Neural progenitor cell (in vitro differentiated cells): ENCODE data around the gene PIP4K2A. TPM values are rescaled to one million over a fixed set of nuclear protein-coding genes. Genes with fewer than 3 reads are reported as not detected.

Source experiments
- DNase-seq: peaks from one replicate; pipeline ENCODE4 v3.0.0-alpha.2; 2016; ENCODE audit warnings: low spot score
- H2AFZ ChIP-seq: fragments of 200-600 bp; sonication (generic); replicated peaks from 2 replicates; pipeline ENCODE4 v1.6.1; 2016; ENCODE audit warnings: antibody characterized with exemption
- H3F3A ChIP-seq: fragments of 200-600 bp; sonication (generic); 2 replicates; pipeline ENCODE4 v1.6.1; 2016; ENCODE audit warnings: antibody characterized with exemption, low read depth
- H3K27ac ChIP-seq: fragments of 200-600 bp; sonication (generic); 2 replicates; pipeline ENCODE4 v1.5.1; 2016; ENCODE audit warnings: mild to moderate bottlenecking
- H3K27me3 ChIP-seq: fragments of 200-600 bp; sonication (generic); 2 replicates; pipeline ENCODE4 v1.6.1; 2016; ENCODE audit warnings: mild to moderate bottlenecking, moderate library complexity
- H3K36me3 ChIP-seq: fragments of 200-600 bp; sonication (generic); 2 replicates; pipeline ENCODE4 v1.5.1; 2016
- H3K4me1 ChIP-seq: fragments of 200-600 bp; sonication (generic); 2 replicates; pipeline ENCODE4 v1.6.1; 2016; ENCODE audit warnings: mixed run types
- H3K4me2 ChIP-seq: fragments of 200-600 bp; sonication (generic); 2 replicates; pipeline ENCODE4 v1.6.1; 2016
- H3K4me3 ChIP-seq: fragments of 200-600 bp; sonication (generic); 2 replicates; pipeline ENCODE4 v1.5.1; 2016
- H3K79me2 ChIP-seq: fragments of 200-600 bp; sonication (generic); 2 replicates; pipeline ENCODE4 v1.6.1; 2016; ENCODE audit warnings: low read depth
- H3K9ac ChIP-seq: fragments of 200-600 bp; sonication (generic); 2 replicates; pipeline ENCODE4 v1.6.1; 2016
- H3K9me3 ChIP-seq: fragments of 200-600 bp; sonication (generic); 2 replicates; pipeline ENCODE4 v1.5.1; 2016; ENCODE audit warnings: low read depth
- H4K20me1 ChIP-seq: fragments of 200-600 bp; sonication (generic); 2 replicates; pipeline ENCODE4 v1.6.1; 2016; ENCODE audit warnings: low read depth
- H3K27ac Mint-ChIP-seq: 3 replicates; pipeline ENCODE4 v1.8.0; 2021; ENCODE audit warnings: mixed read lengths
- H3K27me3 Mint-ChIP-seq: 2 replicates; pipeline ENCODE4 v1.8.0; 2022; ENCODE audit warnings: low read depth, mild to moderate bottlenecking, inconsistent platforms, moderate library complexity, mixed read lengths; ENCODE audit not compliant: insufficient read depth
- H3K36me3 Mint-ChIP-seq: 3 replicates; pipeline ENCODE4 v1.8.0; 2021; ENCODE audit warnings: mixed read lengths
- H3K4me1 Mint-ChIP-seq: 3 replicates; pipeline ENCODE4 v1.8.0; 2021; ENCODE audit warnings: mixed read lengths
- H3K4me3 Mint-ChIP-seq: 3 replicates; pipeline ENCODE4 v1.8.0; 2021; ENCODE audit warnings: mild to moderate bottlenecking, moderate library complexity, mixed read lengths
- H3K9me3 Mint-ChIP-seq: 3 replicates; pipeline ENCODE4 v1.8.0; 2020; ENCODE audit warnings: mixed read lengths
- CTCF ChIP-seq: fragments of 200-600 bp; sonication (generic); IDR thresholded peaks from 2 replicates; pipeline ENCODE4 v1.5.1; 2017; ENCODE audit warnings: antibody characterized with exemption, mild to moderate bottlenecking
- EZH2 ChIP-seq: fragments of 200-600 bp; sonication (generic); IDR thresholded peaks from 2 replicates; pipeline ENCODE4 v1.6.1; 2017; ENCODE audit warnings: antibody characterized with exemption, mild to moderate bottlenecking, moderate library complexity
- EZH2phosphoT487 ChIP-seq: fragments of 200-600 bp; sonication (generic); IDR thresholded peaks from 2 replicates; pipeline ENCODE4 v1.6.1; 2017; ENCODE audit warnings: antibody characterized with exemption
- total RNA-seq: library from RNA; depleted of rRNA; stranded (reverse); fragments of >200 nt; gene quantifications from 2 replicates; pipeline ENCODE4 v1.2.3, GENCODE V29; 2015; ENCODE audit warnings: low replicate concordance

Gene PIP4K2A
- total RNA-seq, 1 donor from 2014 or later, result 37.6 TPM

GRCh38 chr10:22684699-22685098, 29.7 kb downstream of the PIP4K2A start:
- no peak overlapping the region for H3K27ac ChIP-seq
- DNase-seq, result no peak
- H3K4me3 ChIP-seq, result no peak overlapping the region
- H3K27me3 ChIP-seq, result no peaks in the 10 kb centered on the region
- Mint-ChIP-seq H3K27ac (no peak overlapping the region), H3K9me3 (peaks cover 6% of the 10 kb centered on the region), H3K27me3 (no peaks in the 10 kb centered on the region), H3K36me3 (peaks cover 3% of the 10 kb centered on the region), H3K4me3 (no peak overlapping the region), H3K4me1 (peaks cover 5% of the 10 kb centered on the region)
- H3K79me2 ChIP-seq, result peaks cover 76% of the 10 kb centered on the region
- no peak overlapping the region for H3K9ac ChIP-seq
- H3K9me3 ChIP-seq, result no peaks in the 10 kb centered on the region
- peaks cover 7% of the 10 kb centered on the region for H4K20me1 ChIP-seq
- no peaks in the 10 kb centered on the region for H3F3A ChIP-seq
- TF ChIP-seq CTCF (no peak), EZH2phosphoT487 (no peak), EZH2 (no peak)
- H3K4me2 ChIP-seq, result no peak overlapping the region
- no peaks in the 10 kb centered on the region for H3K36me3 ChIP-seq
- peaks cover 18% of the 10 kb centered on the region for H3K4me1 ChIP-seq
- no peak overlapping the region for H2AFZ ChIP-seq

GRCh38 chr10:22683140-22683389, 31.3 kb downstream of the PIP4K2A start:
- no peak overlapping the region for H3K27ac Mint-ChIP-seq

GRCh38 chr10:22682237-22683139, 31.9 kb downstream of the PIP4K2A start:
- H3K4me2 ChIP-seq, result no peak overlapping the region
- DNase-seq, result no peak
- H3K4me3 ChIP-seq, result no peak overlapping the region
- TF ChIP-seq EZH2 (no peak), EZH2phosphoT487 (no peak), CTCF (no peak)
- H3K9me3 Mint-ChIP-seq, result peaks cover 6% of the 10 kb centered on the region
- H3K9me3 ChIP-seq, result no peaks in the 10 kb centered on the region
- H3K4me1 Mint-ChIP-seq, result peaks cover 7% of the 10 kb centered on the region
- no peaks in the 10 kb centered on the region for H3K27me3 ChIP-seq
- H2AFZ ChIP-seq, result no peak overlapping the region
- no peaks in the 10 kb centered on the region for H3K36me3 ChIP-seq
- H3K36me3 Mint-ChIP-seq, result no peaks in the 10 kb centered on the region
- no peak overlapping the region for H3K27ac ChIP-seq
- H3K79me2 ChIP-seq, result peaks cover 76% of the 10 kb centered on the region
- no peak overlapping the region for H3K4me3 Mint-ChIP-seq
- no peak overlapping the region for H3K27ac Mint-ChIP-seq
- no peak overlapping the region for H3K9ac ChIP-seq
- peaks cover 17% of the 10 kb centered on the region for H3K4me1 ChIP-seq
- no peaks in the 10 kb centered on the region for H3K27me3 Mint-ChIP-seq
- H3F3A ChIP-seq, result no peaks in the 10 kb centered on the region
- H4K20me1 ChIP-seq, result peaks cover 4% of the 10 kb centered on the region

More at GRCh38 chr10:22683140-22683389, 31.3 kb downstream of the PIP4K2A start:
- no peak for TF ChIP-seq EZH2phosphoT487
- no peak for TF ChIP-seq EZH2
- TF ChIP-seq CTCF, result no peak
- no peak overlapping the region for H3K4me3 Mint-ChIP-seq
- Histone ChIP-seq H3K4me1 (peaks cover 17% of the 10 kb centered on the region), H3K9ac (no peak overlapping the region), H3K79me2 (peaks cover 76% of the 10 kb centered on the region), H3K27me3 (no peaks in the 10 kb centered on the region), H3K4me2 (no peak overlapping the region), H3K4me3 (no peak overlapping the region), H2AFZ (no peak overlapping the region), H4K20me1 (peaks cover 4% of the 10 kb centered on the region), H3K9me3 (no peaks in the 10 kb centered on the region), H3K27ac (no peak overlapping the region), H3K36me3 (no peaks in the 10 kb centered on the region), H3F3A (no peaks in the 10 kb centered on the region)
- no peaks in the 10 kb centered on the region for H3K36me3 Mint-ChIP-seq
- DNase-seq, result no peak
- peaks cover 7% of the 10 kb centered on the region for H3K9me3 Mint-ChIP-seq
- H3K4me1 Mint-ChIP-seq, result peaks cover 7% of the 10 kb centered on the region
- H3K27me3 Mint-ChIP-seq, result no peaks in the 10 kb centered on the region
